Smooth muscle cell (in vitro differentiated cells): ENCODE measurements around the gene ZSCAN5C. TPM values are rescaled to one million over a fixed set of nuclear protein-coding genes. Genes with fewer than 3 reads are reported as not detected.

ENCODE experiments used
- DNase-seq: peaks from one replicate; lab custom pipeline; 2025; ENCODE audit not compliant: unreplicated experiment; lab: John Stamatoyannopoulos, UW
- H2AFZ ChIP-seq: fragments of 200-600 bp; sonication (generic); 2 replicates; pipeline ENCODE4 v1.6.0; 2016; ENCODE audit warnings: antibody characterized with exemption, low read depth, mild to moderate bottlenecking
- H3F3A ChIP-seq: fragments of 200-600 bp; sonication (generic); 2 replicates; pipeline ENCODE4 v1.6.0; 2017; ENCODE audit warnings: antibody characterized with exemption, low read depth
- H3K27ac ChIP-seq: fragments of 200-600 bp; sonication (generic); 2 replicates; pipeline ENCODE4 v1.5.1; 2016; ENCODE audit warnings: low read depth, mild to moderate bottlenecking
- H3K27me3 ChIP-seq: fragments of 200-600 bp; sonication (generic); 2 replicates; pipeline ENCODE4 v1.6.1; 2016; ENCODE audit warnings: low read depth, mild to moderate bottlenecking
- H3K36me3 ChIP-seq: fragments of 200-600 bp; sonication (generic); 2 replicates; pipeline ENCODE4 v1.5.1; 2016; ENCODE audit warnings: low read depth
- H3K4me1 ChIP-seq: fragments of 200-600 bp; sonication (generic); 2 replicates; pipeline ENCODE4 v1.5.1; 2016; ENCODE audit warnings: low read depth
- H3K4me2 ChIP-seq: fragments of 200-600 bp; sonication (generic); 2 replicates; pipeline ENCODE4 v1.6.0; 2016; ENCODE audit warnings: mild to moderate bottlenecking
- H3K4me3 ChIP-seq: fragments of 200-600 bp; sonication (generic); 2 replicates; pipeline ENCODE4 v1.5.1; 2016; ENCODE audit warnings: mild to moderate bottlenecking
- H3K79me2 ChIP-seq: fragments of 200-600 bp; sonication (generic); 2 replicates; pipeline ENCODE4 v1.6.0; 2016; ENCODE audit warnings: low read depth, mild to moderate bottlenecking
- H3K9ac ChIP-seq: fragments of 200-600 bp; sonication (generic); 2 replicates; pipeline ENCODE4 v1.6.0; 2016; ENCODE audit warnings: low read depth
- H3K9me3 ChIP-seq: fragments of 200-600 bp; sonication (generic); replicated peaks from 2 replicates; pipeline ENCODE4 v1.5.1; 2016; ENCODE audit warnings: low read depth
- H4K20me1 ChIP-seq: fragments of 200-600 bp; sonication (generic); 2 replicates; pipeline ENCODE4 v1.6.0; 2016; ENCODE audit warnings: low read depth
- WGBS: methylation state at CpG from one replicate; pipeline ENCODE4 v1.1.7; 2016; ENCODE audit warnings: low lambda C conversion rate; 5-methylcytosine and 5-hydroxymethylcytosine counted together
- polyA plus RNA-seq: library from polyadenylated mRNA; unstranded; fragments of >200 nt; fragmentation: Nextera tagmentation; extraction: Ambion mirVana; gene quantifications from 2 replicates; pipeline ENCODE4 v1.2.1, GENCODE V29; 2016
- total RNA-seq: library from RNA; depleted of rRNA; stranded (reverse); fragments of >200 nt; gene quantifications from 2 replicates; pipeline ENCODE4 v1.2.3, GENCODE V29; 2014
- TF ChIP-seq, protein P1 (sequence below): fragments of 200-600 bp; sonication (generic); IDR thresholded peaks from 2 replicates; pipeline ENCODE4 v1.5.1; 2017; ENCODE audit warnings: borderline replicate concordance, mild to moderate bottlenecking, antibody characterized with exemption; ENCODE audit not compliant: insufficient read depth, poor library complexity, severe bottlenecking

Gene ZSCAN5C
- total and polyA plus RNA-seq, 2 experiments from 2014 or later: not detected

DNA sequence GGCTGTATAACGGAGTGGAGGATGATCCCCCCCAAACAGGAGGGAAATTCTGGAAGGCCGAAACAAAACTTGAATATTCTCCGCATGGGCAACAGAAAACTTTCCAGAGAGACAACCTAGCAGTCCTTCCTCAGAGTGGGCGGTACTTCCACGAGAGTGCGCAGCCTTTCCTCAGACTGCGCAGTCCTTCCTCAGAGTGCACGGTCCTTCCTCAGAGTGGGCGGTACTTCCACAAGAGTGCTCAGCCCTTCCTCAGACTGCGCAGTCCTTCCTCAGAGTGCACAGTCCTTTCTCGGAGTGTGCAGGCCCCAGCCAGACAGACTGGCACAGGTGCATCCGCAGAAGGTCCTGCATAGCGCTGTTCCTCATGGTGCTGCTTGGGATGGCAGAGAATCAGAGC is 39.0 kb upstream of the ZSCAN5C start:
- H3K9ac ChIP-seq: no peak overlapping the region
- no peak overlapping the region for H3K27ac ChIP-seq
- no peaks in the 10 kb centered on the region for H3K4me1 ChIP-seq
- H3K27me3 ChIP-seq: no peaks in the 10 kb centered on the region
- H3K4me3 ChIP-seq: no peak overlapping the region
- H3K79me2 ChIP-seq: no peaks in the 10 kb centered on the region
- no peaks in the 10 kb centered on the region for H4K20me1 ChIP-seq
- TF ChIP-seq, protein P1, sequence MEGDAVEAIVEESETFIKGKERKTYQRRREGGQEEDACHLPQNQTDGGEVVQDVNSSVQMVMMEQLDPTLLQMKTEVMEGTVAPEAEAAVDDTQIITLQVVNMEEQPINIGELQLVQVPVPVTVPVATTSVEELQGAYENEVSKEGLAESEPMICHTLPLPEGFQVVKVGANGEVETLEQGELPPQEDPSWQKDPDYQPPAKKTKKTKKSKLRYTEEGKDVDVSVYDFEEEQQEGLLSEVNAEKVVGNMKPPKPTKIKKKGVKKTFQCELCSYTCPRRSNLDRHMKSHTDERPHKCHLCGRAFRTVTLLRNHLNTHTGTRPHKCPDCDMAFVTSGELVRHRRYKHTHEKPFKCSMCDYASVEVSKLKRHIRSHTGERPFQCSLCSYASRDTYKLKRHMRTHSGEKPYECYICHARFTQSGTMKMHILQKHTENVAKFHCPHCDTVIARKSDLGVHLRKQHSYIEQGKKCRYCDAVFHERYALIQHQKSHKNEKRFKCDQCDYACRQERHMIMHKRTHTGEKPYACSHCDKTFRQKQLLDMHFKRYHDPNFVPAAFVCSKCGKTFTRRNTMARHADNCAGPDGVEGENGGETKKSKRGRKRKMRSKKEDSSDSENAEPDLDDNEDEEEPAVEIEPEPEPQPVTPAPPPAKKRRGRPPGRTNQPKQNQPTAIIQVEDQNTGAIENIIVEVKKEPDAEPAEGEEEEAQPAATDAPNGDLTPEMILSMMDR: no peak
- H3K9me3 ChIP-seq: no peaks in the 10 kb centered on the region
- H2AFZ ChIP-seq: no peak overlapping the region
- no peaks in the 10 kb centered on the region for H3K36me3 ChIP-seq
- WGBS: 92% methylated on average over 13 of the region's 13 CpGs
- H3F3A ChIP-seq: no peaks in the 10 kb centered on the region
- no peak for DNase-seq
- no peak overlapping the region for H3K4me2 ChIP-seq

- DNase-seq: no peak
These were observed 35.0 kb upstream of the ZSCAN5C start for GRCh38 chr19:56167064-56167578.

GRCh38 chr19:56170261-56170660 is 31.8 kb upstream of the ZSCAN5C start:
- no peak overlapping the region for H3K4me3 ChIP-seq
- H3F3A ChIP-seq: no peaks in the 10 kb centered on the region
- H4K20me1 ChIP-seq: no peaks in the 10 kb centered on the region
- H3K4me2 ChIP-seq: no peak overlapping the region
- no peaks in the 10 kb centered on the region for H3K27me3 ChIP-seq
- no peak overlapping the region for H3K9ac ChIP-seq
- H3K79me2 ChIP-seq: no peaks in the 10 kb centered on the region
- WGBS: 82% methylated on average over 14 of the region's 14 CpGs
- no peak overlapping the region for H3K27ac ChIP-seq
- H3K4me1 ChIP-seq: peaks cover under 1% of the 10 kb centered on the region
- H2AFZ ChIP-seq: no peak overlapping the region
- no peaks in the 10 kb centered on the region for H3K9me3 ChIP-seq
- H3K36me3 ChIP-seq: no peaks in the 10 kb centered on the region
- DNase-seq: no peak
- TF ChIP-seq, protein P1: no peak

More at GRCh38 chr19:56167064-56167578, 35.0 kb upstream of the ZSCAN5C start:
- Histone ChIP-seq H3K27ac (no peak overlapping the region), H3F3A (no peaks in the 10 kb centered on the region), H3K9ac (no peak overlapping the region), H3K4me1 (no peaks in the 10 kb centered on the region), H3K27me3 (no peaks in the 10 kb centered on the region), H3K4me3 (no peak overlapping the region), H3K9me3 (no peaks in the 10 kb centered on the region), H4K20me1 (no peaks in the 10 kb centered on the region), H3K79me2 (no peaks in the 10 kb centered on the region), H3K36me3 (no peaks in the 10 kb centered on the region), H3K4me2 (no peak overlapping the region), H2AFZ (no peak overlapping the region)
- WGBS: 44% methylated on average over 7 of the region's 7 CpGs
- TF ChIP-seq, protein P1: no peak

DNA sequence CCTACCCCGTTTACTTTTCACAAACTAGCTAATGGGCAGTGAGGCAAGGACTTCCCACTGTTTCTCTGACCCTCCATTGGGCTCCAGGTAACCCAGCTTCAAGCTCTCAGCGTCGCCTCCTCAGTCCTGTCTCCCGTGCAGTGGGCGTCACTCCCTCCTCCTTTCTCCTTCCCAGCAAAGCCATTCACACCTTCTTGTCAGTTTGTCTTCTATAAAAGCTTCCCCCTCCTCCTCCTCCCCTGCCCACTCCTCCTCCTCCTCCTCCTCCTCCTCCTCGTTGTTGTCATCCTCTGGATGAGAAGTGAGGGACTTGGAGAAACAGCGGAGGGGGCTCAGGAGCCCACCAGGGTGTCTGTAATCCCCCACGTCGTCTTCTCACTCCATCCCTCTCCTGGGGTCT is 28.0 kb upstream of the ZSCAN5C start:
- Histone ChIP-seq H3F3A (no peaks in the 10 kb centered on the region), H3K27me3 (no peaks in the 10 kb centered on the region), H3K4me2 (no peak overlapping the region), H2AFZ (no peak overlapping the region), H3K9me3 (no peaks in the 10 kb centered on the region), H3K27ac (no peak overlapping the region), H3K36me3 (no peaks in the 10 kb centered on the region), H3K79me2 (no peaks in the 10 kb centered on the region), H3K4me3 (no peak overlapping the region), H3K9ac (no peak overlapping the region), H3K4me1 (peaks cover 4% of the 10 kb centered on the region), H4K20me1 (no peaks in the 10 kb centered on the region)
- TF ChIP-seq, protein P1: no peak
- no peak for DNase-seq
- WGBS: 39% methylated on average over 8 of the region's 9 CpGs
